HAP-1 (cell line): Measurements from ENCODE around the gene RRP15.

ENCODE experiments used
- DNase-seq, 2 experiments: peaks; one replicate each; pipeline ENCODE4 v3.0.0-alpha.2; 2016 to 2020; ENCODE audit warnings: low spot score in 2 of 2
- H3K27me3 ChIP-seq: fragments of 250-450 bp; sonication (Bioruptor Pico); 2 replicates; pipeline ENCODE4 v1.5.1; 2020; ENCODE audit warnings: low read depth, mild to moderate bottlenecking, moderate library complexity
- H3K36me3 ChIP-seq: fragments of 250-450 bp; sonication (Bioruptor Pico); replicated peaks from 2 replicates; pipeline ENCODE4 v1.5.1; 2020; ENCODE audit warnings: mild to moderate bottlenecking
- H3K4me1 ChIP-seq: fragments of 250-450 bp; sonication (Bioruptor Pico); 2 replicates; pipeline ENCODE4 v1.5.1; 2020; ENCODE audit warnings: mild to moderate bottlenecking
- H3K4me3 ChIP-seq: fragments of 250-450 bp; sonication (Bioruptor Pico); 2 replicates; pipeline ENCODE4 v1.5.1; 2020; ENCODE audit warnings: mild to moderate bottlenecking, moderate library complexity
- H3K9me3 ChIP-seq: fragments of 250-450 bp; sonication (Bioruptor Pico); 2 replicates; pipeline ENCODE4 v1.5.1; 2020; ENCODE audit warnings: mild to moderate bottlenecking, moderate library complexity
- in situ Hi-C: fragments of 300-500 bp; cut with MboI; formaldehyde crosslinking; loops from 3 replicates; pipeline ENCODE4 v1.14.3; 2020; ENCODE audit warnings: low sequenced_read_pairs, inconsistent platforms, mixed read lengths

Gene RRP15

GRCh38 chr1:218284917-218285635 is at the start of gene RRP15:
Gene RRP15 (plus strand): TSS chr1:218285293. CDS start chr1:218285317, 24 bp downstream.
- no peaks in the 10 kb centered on the region for H3K27me3 ChIP-seq
- peaks cover 11% of the 10 kb centered on the region for H3K4me1 ChIP-seq
- no peaks in the 10 kb centered on the region; the same call in 1 of the 2 replicates for H3K9me3 ChIP-seq
- peak; percentile 74 to 93 for DNase-seq
- in situ Hi-C loops: no loop called here
- peaks cover 6% of the 10 kb centered on the region; the same call in 1 of the 2 replicates for H3K36me3 ChIP-seq
- peak within 1 kb of the TSS; percentile 71 for H3K4me3 ChIP-seq

GRCh38 chr1:218242171-218242570 is 42.9 kb upstream of the RRP15 start:
- Histone ChIP-seq H3K27me3 (no peaks in the 10 kb centered on the region), H3K4me3 (no peak overlapping the region), H3K36me3 (no peaks in the 10 kb centered on the region), H3K4me1 (peaks cover 10% of the 10 kb centered on the region), H3K9me3 (no peaks in the 10 kb centered on the region)
- no peak for DNase-seq
- in situ Hi-C loops: no loop called here

- Histone ChIP-seq H3K36me3 (no peaks in the 10 kb centered on the region), H3K27me3 (no peaks in the 10 kb centered on the region), H3K4me3 (no peak overlapping the region), H3K9me3 (no peaks in the 10 kb centered on the region), H3K4me1 (peaks cover 18% of the 10 kb centered on the region)
- in situ Hi-C loops: no loop called here
- DNase-seq: no peak
Observed at GRCh38 chr1:218247339-218247738, 37.8 kb upstream of the RRP15 start.

- no peaks in the 10 kb centered on the region for H3K36me3 ChIP-seq
- in situ Hi-C loops: no loop called here
- DNase-seq: peak; percentile 21 to 77
- no peaks in the 10 kb centered on the region for H3K27me3 ChIP-seq
- peaks cover 18% of the 10 kb centered on the region for H3K4me1 ChIP-seq
- H3K4me3 ChIP-seq: no peak overlapping the region
- no peaks in the 10 kb centered on the region for H3K9me3 ChIP-seq
Observed at GRCh38 chr1:218249338-218250140, 35.6 kb upstream of the RRP15 start.

- Histone ChIP-seq H3K27me3 (no peaks in the 10 kb centered on the region), H3K36me3 (no peaks in the 10 kb centered on the region), H3K9me3 (no peaks in the 10 kb centered on the region), H3K4me3 (no peak overlapping the region), H3K4me1 (peaks cover 18% of the 10 kb centered on the region)
- no peak for DNase-seq
- in situ Hi-C loops: no loop called here
Observed at GRCh38 chr1:218250492-218250891, 34.6 kb upstream of the RRP15 start.

GRCh38 chr1:218254296-218254946 is 30.7 kb upstream of the RRP15 start:
- H3K9me3 ChIP-seq: no peaks in the 10 kb centered on the region
- in situ Hi-C loops: no loop called here
- H3K27me3 ChIP-seq: no peaks in the 10 kb centered on the region
- H3K36me3 ChIP-seq: no peaks in the 10 kb centered on the region
- no peak for DNase-seq
- no peak overlapping the region for H3K4me3 ChIP-seq
- H3K4me1 ChIP-seq: peaks cover 10% of the 10 kb centered on the region

GRCh38 chr1:218255090-218255489 is 30.0 kb upstream of the RRP15 start:
- H3K27me3 ChIP-seq: no peaks in the 10 kb centered on the region
- H3K9me3 ChIP-seq: no peaks in the 10 kb centered on the region
- no peaks in the 10 kb centered on the region for H3K36me3 ChIP-seq
- DNase-seq: no peak
- H3K4me1 ChIP-seq: peaks cover 4% of the 10 kb centered on the region
- in situ Hi-C loops: no loop called here
- no peak overlapping the region for H3K4me3 ChIP-seq

GRCh38 chr1:218257371-218257770 is 27.7 kb upstream of the RRP15 start:
- Histone ChIP-seq H3K4me1 (no peaks in the 10 kb centered on the region; the same call in 1 of the 2 replicates), H3K27me3 (no peaks in the 10 kb centered on the region), H3K9me3 (no peaks in the 10 kb centered on the region), H3K36me3 (no peaks in the 10 kb centered on the region), H3K4me3 (no peak overlapping the region)
- in situ Hi-C loops: no loop called here
- no peak for DNase-seq

- in situ Hi-C loops: no loop called here
- no peaks in the 10 kb centered on the region for H3K27me3 ChIP-seq
- no peaks in the 10 kb centered on the region for H3K36me3 ChIP-seq
- H3K4me1 ChIP-seq: no peaks in the 10 kb centered on the region; the same call in 1 of the 2 replicates
- no peak for DNase-seq
- no peaks in the 10 kb centered on the region for H3K9me3 ChIP-seq
- no peak overlapping the region for H3K4me3 ChIP-seq
Observed at GRCh38 chr1:218257971-218258370, 27.1 kb upstream of the RRP15 start.

GRCh38 chr1:218259339-218259738 is 25.8 kb upstream of the RRP15 start:
- H3K9me3 ChIP-seq: no peaks in the 10 kb centered on the region
- no peaks in the 10 kb centered on the region for H3K36me3 ChIP-seq
- no peaks in the 10 kb centered on the region; the same call in 1 of the 2 replicates for H3K4me1 ChIP-seq
- in situ Hi-C loops: no loop called here
- H3K4me3 ChIP-seq: no peak overlapping the region
- no peak for DNase-seq
- H3K27me3 ChIP-seq: no peaks in the 10 kb centered on the region

- Histone ChIP-seq H3K9me3 (no peaks in the 10 kb centered on the region), H3K36me3 (no peaks in the 10 kb centered on the region), H3K27me3 (no peaks in the 10 kb centered on the region), H3K4me1 (no peaks in the 10 kb centered on the region; the same call in 1 of the 2 replicates), H3K4me3 (no peak overlapping the region)
- in situ Hi-C loops: no loop called here
- DNase-seq: peak; percentile 51 to 74
Observed at GRCh38 chr1:218259800-218260199, 25.3 kb upstream of the RRP15 start.

GRCh38 chr1:218262259-218262658 is 22.8 kb upstream of the RRP15 start:
- no peaks in the 10 kb centered on the region for H3K9me3 ChIP-seq
- DNase-seq: no peak
- no peaks in the 10 kb centered on the region for H3K36me3 ChIP-seq
- in situ Hi-C loops: no loop called here
- no peaks in the 10 kb centered on the region; the same call in 1 of the 2 replicates for H3K4me1 ChIP-seq
- no peak overlapping the region for H3K4me3 ChIP-seq
- H3K27me3 ChIP-seq: no peaks in the 10 kb centered on the region

GRCh38 chr1:218266356-218266755 is 18.7 kb upstream of the RRP15 start:
- Histone ChIP-seq H3K4me3 (no peak overlapping the region), H3K4me1 (peaks cover 11% of the 10 kb centered on the region; the same call in 1 of the 2 replicates), H3K9me3 (no peaks in the 10 kb centered on the region), H3K36me3 (no peaks in the 10 kb centered on the region), H3K27me3 (no peaks in the 10 kb centered on the region)
- in situ Hi-C loops: no loop called here
- DNase-seq: no peak

GRCh38 chr1:218272366-218272765 is 12.7 kb upstream of the RRP15 start:
- Histone ChIP-seq H3K27me3 (no peaks in the 10 kb centered on the region), H3K9me3 (no peaks in the 10 kb centered on the region), H3K4me1 (peaks cover 11% of the 10 kb centered on the region; the same call in 1 of the 2 replicates), H3K36me3 (no peaks in the 10 kb centered on the region), H3K4me3 (no peak overlapping the region)
- no peak for DNase-seq
- in situ Hi-C loops: no loop called here
